Progenitor cell of endocrine pancreas (in vitro differentiated cells): Measurements from ENCODE around the gene ATP8A2. TPM values are rescaled to one million over a fixed set of nuclear protein-coding genes. Genes with fewer than 3 reads are reported as not detected.

Source experiments
- DNase-seq: peaks from one replicate; pipeline ENCODE4 v3.0.0; 2021; ENCODE audit warnings: low spot score; ENCODE audit not compliant: unreplicated experiment
- H3K27ac Mint-ChIP-seq: 2 replicates; pipeline ENCODE4 v1.8.0; 2021; ENCODE audit warnings: mild to moderate bottlenecking, moderate library complexity, mixed read lengths
- H3K27me3 Mint-ChIP-seq: 2 replicates; pipeline ENCODE4 v1.8.0; 2021; ENCODE audit warnings: mixed read lengths
- H3K36me3 Mint-ChIP-seq: 2 replicates; pipeline ENCODE4 v1.8.0; 2022; ENCODE audit warnings: mixed read lengths; ENCODE audit not compliant: insufficient read depth
- H3K4me1 Mint-ChIP-seq: 2 replicates; pipeline ENCODE4 v1.8.0; 2021; ENCODE audit warnings: low read depth, mixed read lengths
- H3K4me3 Mint-ChIP-seq: 2 replicates; pipeline ENCODE4 v1.8.0; 2021; ENCODE audit warnings: low read depth, mild to moderate bottlenecking, moderate library complexity, mixed read lengths
- H3K9me3 Mint-ChIP-seq: 2 replicates; pipeline ENCODE4 v1.8.0; 2021; ENCODE audit warnings: low read depth, mixed read lengths
- CTCF ChIP-seq: fragments of 200-600 bp; sonication (generic); IDR thresholded peaks from one replicate; pipeline ENCODE4 v1.5.0; 2021; ENCODE audit warnings: antibody characterized with exemption, mild to moderate bottlenecking; ENCODE audit not compliant: unreplicated experiment
- long read RNA-seq: library from polyadenylated mRNA; unstranded; transcript quantifications from one replicate; pipeline ENCODE4 v2.0.0, GENCODE V29; 2020
- total RNA-seq: library from RNA; stranded (reverse); gene quantifications from 2 replicates; pipeline ENCODE4 v1.2.1, GENCODE V29; 2021

The ATP8A2 gene
- 0.38 and 0.49 TPM in 2 replicates for total RNA-seq
- long read RNA-seq, partial matches to known transcripts, result 0 of 1 reads
- long read RNA-seq, other reads (novel, unspliced or antisense), result 1 of 1 reads

DNA sequence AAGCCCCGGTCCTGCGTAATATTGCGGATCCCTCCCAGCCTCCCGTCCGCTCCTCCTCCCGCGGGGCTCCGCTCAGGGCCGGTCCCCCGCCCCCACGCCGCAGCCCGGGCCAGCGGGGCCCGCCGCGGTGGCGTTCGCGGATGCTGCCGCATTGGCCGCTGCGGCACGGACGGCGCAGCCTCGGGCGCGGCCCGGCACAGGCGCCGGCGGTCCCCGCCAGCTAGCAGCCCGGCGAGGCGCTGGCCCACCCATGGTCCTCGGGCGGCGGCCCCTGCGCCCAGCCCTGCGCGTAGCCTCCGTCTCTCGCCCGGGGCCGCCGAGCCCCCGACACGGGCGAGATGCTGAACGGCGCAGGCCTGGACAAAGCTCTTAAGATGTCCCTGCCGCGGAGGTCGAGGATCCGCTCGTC is at the start of gene ATP8A2:
Gene ATP8A2 (plus strand): TSS at position 100 of the 409 bp plus-strand sequence. CDS start 239 bp downstream, at position 339.
- H3K4me1 Mint-ChIP-seq, result peaks cover 2% of the 10 kb centered on the region

GRCh38 chr13:25324100-25324499 is 47.7 kb upstream of the ATP8A2 start:
- peaks cover 6% of the 10 kb centered on the region for H3K36me3 Mint-ChIP-seq
- no peak overlapping the region for H3K4me3 Mint-ChIP-seq
- peak overlapping the region; percentile 3 for H3K27ac Mint-ChIP-seq
- no peaks in the 10 kb centered on the region for H3K27me3 Mint-ChIP-seq
- no peaks in the 10 kb centered on the region for H3K9me3 Mint-ChIP-seq
- no peak for TF ChIP-seq CTCF
- H3K4me1 Mint-ChIP-seq, result no peaks in the 10 kb centered on the region
- no peak for DNase-seq

More for the DNA sequence above, at the start of gene ATP8A2:
- no peak within 1 kb of the TSS for H3K27ac Mint-ChIP-seq
- peak within 1 kb of the TSS; percentile 77 for H3K4me3 Mint-ChIP-seq
- H3K27me3 Mint-ChIP-seq, result peaks cover 80% of the 10 kb centered on the region
- H3K9me3 Mint-ChIP-seq, result no peaks in the 10 kb centered on the region
- TF ChIP-seq CTCF, result no peak
- H3K36me3 Mint-ChIP-seq, result no peaks in the 10 kb centered on the region
- peak; percentile 17 for DNase-seq

- no peak for DNase-seq
- Mint-ChIP-seq H3K27me3 (no peaks in the 10 kb centered on the region), H3K4me3 (no peak overlapping the region), H3K36me3 (peaks cover 11% of the 10 kb centered on the region), H3K27ac (no peak overlapping the region), H3K4me1 (no peaks in the 10 kb centered on the region), H3K9me3 (no peaks in the 10 kb centered on the region)
- no peak for TF ChIP-seq CTCF
Measured at GRCh38 chr13:25329706-25330105, 42.1 kb upstream of the ATP8A2 start.

- H3K36me3 Mint-ChIP-seq, result peaks cover 11% of the 10 kb centered on the region
- H3K9me3 Mint-ChIP-seq, result no peaks in the 10 kb centered on the region
- H3K27ac Mint-ChIP-seq, result no peak overlapping the region
- H3K4me1 Mint-ChIP-seq, result no peaks in the 10 kb centered on the region
- H3K27me3 Mint-ChIP-seq, result no peaks in the 10 kb centered on the region
- DNase-seq, result no peak
- no peak for TF ChIP-seq CTCF
- no peak overlapping the region for H3K4me3 Mint-ChIP-seq
Measured at GRCh38 chr13:25330541-25330940, 41.2 kb upstream of the ATP8A2 start.

GRCh38 chr13:25335856-25336255 is 35.9 kb upstream of the ATP8A2 start:
- Mint-ChIP-seq H3K27me3 (no peaks in the 10 kb centered on the region), H3K4me1 (no peaks in the 10 kb centered on the region), H3K27ac (no peak overlapping the region), H3K4me3 (no peak overlapping the region), H3K9me3 (no peaks in the 10 kb centered on the region), H3K36me3 (peaks cover 7% of the 10 kb centered on the region)
- no peak for DNase-seq
- no peak for TF ChIP-seq CTCF
